PC-3 (cell line): ENCODE data around the gene AIMP1.

ENCODE experiments used
- CTCF ChIP-seq: fragments of 300-600 bp; sonication (generic); conservative IDR thresholded peaks from 2 replicates; pipeline ENCODE4 v1.5.1; 2017; ENCODE audit warnings: antibody characterized with exemption, low read depth, mild to moderate bottlenecking, low read length
- EZH2 ChIP-seq: fragments of 300-600 bp; sonication (generic); IDR thresholded peaks from one replicate; pipeline ENCODE4 v1.6.1; 2017; ENCODE audit warnings: antibody characterized with exemption, mild to moderate bottlenecking, low read length; ENCODE audit not compliant: unreplicated experiment
- EZH2phosphoT487 ChIP-seq: fragments of 300-600 bp; sonication (generic); IDR thresholded peaks from 2 replicates; pipeline ENCODE4 v1.6.1; 2018; ENCODE audit warnings: mild to moderate bottlenecking, antibody characterized with exemption, low read length, borderline replicate concordance

DNA sequence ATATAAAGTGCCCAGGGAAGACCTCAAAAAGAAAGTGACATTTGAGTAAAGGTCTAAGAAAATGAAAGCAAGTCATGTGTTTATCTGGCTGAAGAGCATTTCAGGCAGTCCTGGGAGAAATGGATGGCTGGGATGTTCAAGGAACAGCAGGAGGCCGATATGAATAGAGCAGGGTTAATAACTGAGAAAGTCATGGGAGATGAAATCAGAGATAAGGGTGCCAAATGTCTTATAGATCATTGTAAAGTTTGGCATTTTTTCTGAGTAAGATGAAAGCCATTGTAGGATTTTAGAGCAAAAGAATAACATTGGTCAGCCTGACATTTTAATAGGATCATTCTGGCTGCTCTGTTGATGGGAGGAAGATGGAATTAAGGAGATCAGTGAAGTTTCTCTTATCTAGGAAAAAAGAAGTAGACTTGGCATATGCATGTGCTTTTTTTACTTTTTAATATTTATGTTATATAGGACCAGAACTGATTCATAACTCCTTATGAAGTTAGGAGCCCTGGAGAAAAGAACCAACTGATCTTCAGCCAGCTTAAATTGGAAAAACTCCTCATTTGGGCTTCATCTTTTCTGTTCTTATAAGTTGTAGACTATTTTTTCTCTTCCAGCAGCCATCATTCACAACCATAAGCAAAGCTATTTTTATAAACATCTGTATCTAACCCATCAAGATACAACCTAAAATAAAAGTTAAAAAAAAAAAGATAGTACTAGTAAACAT, 18.6 kb downstream of the AIMP1 start:
- TF ChIP-seq EZH2phosphoT487, result no peak
- no peak for TF ChIP-seq CTCF
- no peak for TF ChIP-seq EZH2
